ENCODE measurements around the gene KEAP1. TPM values are rescaled to one million over a fixed set of nuclear protein-coding genes. Genes with fewer than 3 reads are reported as not detected.
"Not testable (repeated sequence)": the region's sequence is repeated elsewhere in the genome, so short reads cannot be mapped to it uniquely, and the experiment has no call there.

The KEAP1 gene
- total RNA-seq, 6 donors from 2014 or later = 34.6 to 85.1 (median 60.7) TPM

- H3K36me3 ChIP-seq = peaks cover 4 to 28% (median 15%) of the 10 kb centered on the region in 4 donors
- ATAC-seq (ENCODE audit: low FRiP score in 2 of 2) (peak in 1 of 2 donors; percentile 46), DNase-seq (peak in 1 of 2 donors; percentile 73)
- TF ChIP-seq EP300 (IDR thresholded peaks at IDR 0.05) (no peak), POLR2AphosphoS5 (IDR thresholded peaks at IDR 0.05) (no peak), POLR2A (IDR thresholded peaks at IDR 0.05) (no peak), CTCF (IDR thresholded peaks at IDR 0.05) (no peak)
- H3K9me3 ChIP-seq = no peaks in the 10 kb centered on the region
- peak overlapping the region; percentile 54 to 87 (median 82) for H3K4me3 ChIP-seq
- H3K27me3 ChIP-seq = no peaks in the 10 kb centered on the region
- 14 to 25% methylated on average over 16 to 17 of the region's 22 CpGs for WGBS, 2 donors
- peak overlapping the region; percentile 85 to 96 (median 92) for H3K27ac ChIP-seq
- peaks cover 9 to 23% (median 16%) of the 10 kb centered on the region in 4 donors for H3K4me1 ChIP-seq
Measured at GRCh38 chr19:10544242-10544752, 41.1 kb upstream of the KEAP1 start.

GRCh38 chr19:10543420-10544241, 40.5 kb upstream of the KEAP1 start, which contains the start of gene ATG4D:
TSS of gene ATG4D (plus strand) at chr19:10543904. CDS start at chr19:10544091, 187 bp downstream.
- DNase-seq = peak; percentile 91 to 97
- 1 to 3% methylated on average over 18 of the region's 79 CpGs for WGBS, 2 donors

GRCh38 chr19:10543059-10543419, 39.9 kb upstream of the KEAP1 start:
- peak overlapping the region in 2 of 4 donors; percentile 85 to 96 for H3K27ac ChIP-seq
- TF ChIP-seq EP300 (IDR thresholded peaks at IDR 0.05) (no peak), POLR2AphosphoS5 (IDR thresholded peaks at IDR 0.05) (no peak), POLR2A (IDR thresholded peaks at IDR 0.05) (no peak)
- no peak for DNase-seq
- no peaks in the 10 kb centered on the region for H3K9me3 ChIP-seq
- H3K4me3 ChIP-seq = peak overlapping the region in 3 of 4 donors; percentile 76 to 87 (median 87)
- 56 to 57% methylated on average over 8 of the region's 8 CpGs for WGBS, 2 donors
- H3K36me3 ChIP-seq = peaks cover 0 to 15% (median 8%) of the 10 kb centered on the region in 4 donors
- H3K27me3 ChIP-seq = no peaks in the 10 kb centered on the region
- H3K4me1 ChIP-seq = peaks cover 9 to 23% (median 16%) of the 10 kb centered on the region in 4 donors
- no peak for ATAC-seq (ENCODE audit: low FRiP score in 2 of 2)

More at GRCh38 chr19:10543420-10544241, 40.5 kb upstream of the KEAP1 start, which contains the start of gene ATG4D:
- peak; percentile 92 to 95 for ATAC-seq (ENCODE audit: low FRiP score in 2 of 2)
- Histone ChIP-seq H3K4me1 (peaks cover 9 to 23% (median 16%) of the 10 kb centered on the region in 4 donors), H3K4me3 (peak within 1 kb of the TSS; percentile 54 to 87 (median 82)), H3K27ac (peak within 1 kb of the TSS; percentile 85 to 96 (median 92)), H3K36me3 (peaks cover 0 to 21% (median 11%) of the 10 kb centered on the region in 4 donors), H3K27me3 (no peaks in the 10 kb centered on the region), H3K9me3 (no peaks in the 10 kb centered on the region)
- TF ChIP-seq POLR2A (IDR thresholded peaks at IDR 0.05) (peak in 3 of 4 donors; percentile 61 to 85 (median 62)), CTCF (IDR thresholded peaks at IDR 0.05) (no peak), POLR2AphosphoS5 (IDR thresholded peaks at IDR 0.05) (peak; percentile 53 to 73), EP300 (IDR thresholded peaks at IDR 0.05) (no peak)

- H3K27me3 ChIP-seq; H3K9me3 ChIP-seq; ATAC-seq (ENCODE audit: low FRiP score in 2 of 2); H3K4me1 ChIP-seq; H3K4me3 ChIP-seq; DNase-seq; H3K36me3 ChIP-seq; H3K27ac ChIP-seq: not testable (repeated sequence)
- WGBS, 2 donors = 56 to 68% methylated on average over 7 to 8 of the region's 9 CpGs
Measured at GRCh38 chr19:10539016-10539415, 35.9 kb upstream of the KEAP1 start.

GRCh38 chr19:10538204-10538983, 35.2 kb upstream of the KEAP1 start:
- Histone ChIP-seq H3K4me3 (no peak overlapping the region), H3K9me3 (no peaks in the 10 kb centered on the region), H3K27ac (no peak overlapping the region), H3K36me3 (no peaks in the 10 kb centered on the region), H3K27me3 (no peaks in the 10 kb centered on the region), H3K4me1 (peaks cover 0 to 4% (median 4%) of the 10 kb centered on the region in 4 donors)
- ATAC-seq (ENCODE audit: low FRiP score in 2 of 2) (no peak), DNase-seq (no peak)
- TF ChIP-seq POLR2A (IDR thresholded peaks at IDR 0.05) (no peak), EP300 (IDR thresholded peaks at IDR 0.05) (no peak), CTCF (IDR thresholded peaks at IDR 0.05) (no peak), POLR2AphosphoS5 (IDR thresholded peaks at IDR 0.05) (no peak)
- WGBS, 2 donors = 61 to 64% methylated on average over 19 to 20 of the region's 20 CpGs

Data from upper lobe of left lung (tissue), 6 donors.